ELR (cell line): ENCODE data around the gene PCNX1.
"Not testable (repeated sequence)": the region's sequence is repeated elsewhere in the genome, so short reads cannot be mapped to it uniquely, and the experiment has no call there.

Experiments used
- DNase-seq: peaks from one replicate; pipeline ENCODE4 v3.0.0-alpha.2; 2015; ENCODE audit warnings: low read depth

The PCNX1 gene

GRCh38 chr14:71122866-71123565 is 215.8 kb downstream of the PCNX1 start:
- no peak for DNase-seq

GRCh38 chr14:71123579-71124135 is 216.4 kb downstream of the PCNX1 start:
- DNase-seq, result no peak

GRCh38 chr14:71129716-71130490 is 222.6 kb downstream of the PCNX1 start:
- not testable (repeated sequence) for DNase-seq

GRCh38 chr14:71130491-71131179 is 223.4 kb downstream of the PCNX1 start:
- peak; percentile 96 for DNase-seq

- DNase-seq, result no peak
Measured at GRCh38 chr14:71133296-71133695, 226.0 kb downstream of the PCNX1 start.

- no peak for DNase-seq
Measured at GRCh38 chr14:71135496-71135895, 228.2 kb downstream of the PCNX1 start.

GRCh38 chr14:71135911-71136310 is 228.7 kb downstream of the PCNX1 start:
- no peak for DNase-seq

GRCh38 chr14:71136386-71137060 is 229.3 kb downstream of the PCNX1 start:
- DNase-seq, result no peak

- no peak for DNase-seq
Measured at GRCh38 chr14:71137536-71138447, 230.5 kb downstream of the PCNX1 start.

- peak; percentile 78 for DNase-seq
Measured at GRCh38 chr14:71138448-71139293, 231.4 kb downstream of the PCNX1 start.

GRCh38 chr14:71139294-71139946 is 232.2 kb downstream of the PCNX1 start:
- no peak for DNase-seq

- no peak for DNase-seq
Measured at GRCh38 chr14:71140157-71140556, 232.9 kb downstream of the PCNX1 start.

- DNase-seq, result peak; percentile 81
Measured at GRCh38 chr14:71141701-71142374, 234.6 kb downstream of the PCNX1 start.

- DNase-seq, result peak; percentile 99
Measured at GRCh38 chr14:71142375-71143038, 235.2 kb downstream of the PCNX1 start.

GRCh38 chr14:71143381-71144290 is 236.4 kb downstream of the PCNX1 start:
- DNase-seq, result peak; percentile 97

- DNase-seq, result not testable (repeated sequence)
Measured at GRCh38 chr14:71147335-71147734, 240.1 kb downstream of the PCNX1 start.

- DNase-seq, result no peak
Measured at GRCh38 chr14:71148627-71149026, 241.4 kb downstream of the PCNX1 start.
